IPS-20b (cell line): Measurements from ENCODE around the gene RNF146.
"Not testable (repeated sequence)": the region's sequence is repeated elsewhere in the genome, so short reads cannot be mapped to it uniquely, and the experiment has no call there.

Source experiments
- H3K27ac ChIP-seq: one replicate; pipeline ENCODE4 v1.5.1; 2013; ENCODE audit warnings: low read length
- H3K27me3 ChIP-seq: 2 replicates; pipeline ENCODE4 v1.6.1; 2013; ENCODE audit warnings: mild to moderate bottlenecking, low read length, inconsistent platforms; ENCODE audit not compliant: insufficient read depth
- H3K36me3 ChIP-seq: 2 replicates; pipeline ENCODE4 v1.6.1; 2013; ENCODE audit warnings: low read depth, mild to moderate bottlenecking, inconsistent platforms, low read length, moderate library complexity; ENCODE audit not compliant: insufficient read depth
- H3K4me1 ChIP-seq: 2 replicates; pipeline ENCODE4 v1.6.1; 2013; ENCODE audit warnings: mild to moderate bottlenecking, control low read depth, inconsistent platforms, low read length, moderate library complexity; ENCODE audit not compliant: insufficient read depth
- H3K4me3 ChIP-seq: 2 replicates; pipeline ENCODE4 v1.5.1; 2013; ENCODE audit warnings: mild to moderate bottlenecking, low read length, inconsistent platforms
- H3K9ac ChIP-seq: 2 replicates; pipeline ENCODE4 v1.6.1; 2013; ENCODE audit warnings: low read depth, mild to moderate bottlenecking, inconsistent platforms, low read length, moderate library complexity
- H3K9me3 ChIP-seq: 2 replicates; pipeline ENCODE4 v1.6.1; 2013; ENCODE audit warnings: mild to moderate bottlenecking, low read depth, low read length, inconsistent platforms; ENCODE audit not compliant: insufficient read depth

Gene RNF146

GRCh38 chr6:127266178-127266891, at the start of gene RNF146:
Gene RNF146 (plus strand): TSS chr6:127266864. CDS start chr6:127280339, 13,475 bp downstream.
- Histone ChIP-seq H3K9ac (peak within 1 kb of the TSS; percentile 99), H3K27ac (peak within 1 kb of the TSS; percentile 95), H3K36me3 (no peaks in the 10 kb centered on the region), H3K4me3 (peak within 1 kb of the TSS; percentile 100), H3K4me1 (peaks cover 15% of the 10 kb centered on the region; the same call in 1 of the 2 replicates), H3K27me3 (no peaks in the 10 kb centered on the region), H3K9me3 (no peaks in the 10 kb centered on the region)

GRCh38 chr6:127219869-127220268, 46.8 kb upstream of the RNF146 start:
- H3K27ac ChIP-seq = no peak overlapping the region
- H3K9me3 ChIP-seq = no peaks in the 10 kb centered on the region
- no peak overlapping the region for H3K4me3 ChIP-seq
- H3K4me1 ChIP-seq = no peaks in the 10 kb centered on the region
- H3K36me3 ChIP-seq = no peaks in the 10 kb centered on the region
- no peak overlapping the region for H3K9ac ChIP-seq
- no peaks in the 10 kb centered on the region for H3K27me3 ChIP-seq

GRCh38 chr6:127221201-127221600, 45.5 kb upstream of the RNF146 start:
- H3K36me3 ChIP-seq = no peaks in the 10 kb centered on the region
- H3K9ac ChIP-seq = no peak overlapping the region
- H3K4me3 ChIP-seq = no peak overlapping the region
- no peaks in the 10 kb centered on the region for H3K4me1 ChIP-seq
- H3K27ac ChIP-seq = no peak overlapping the region
- H3K27me3 ChIP-seq = no peaks in the 10 kb centered on the region
- H3K9me3 ChIP-seq = no peaks in the 10 kb centered on the region

- Histone ChIP-seq H3K9me3 (no peaks in the 10 kb centered on the region), H3K4me1 (no peaks in the 10 kb centered on the region), H3K27me3 (no peaks in the 10 kb centered on the region), H3K9ac (no peak overlapping the region), H3K36me3 (no peaks in the 10 kb centered on the region), H3K4me3 (no peak overlapping the region), H3K27ac (no peak overlapping the region)
These were observed 44.2 kb upstream of the RNF146 start for GRCh38 chr6:127222418-127222817.

- Histone ChIP-seq H3K36me3 (no peaks in the 10 kb centered on the region), H3K9me3 (no peaks in the 10 kb centered on the region), H3K27me3 (no peaks in the 10 kb centered on the region), H3K4me1 (no peaks in the 10 kb centered on the region), H3K9ac (no peak overlapping the region), H3K4me3 (no peak overlapping the region), H3K27ac (no peak overlapping the region)
These were observed 41.2 kb upstream of the RNF146 start for GRCh38 chr6:127225497-127225896.

- H3K9ac ChIP-seq, H3K27me3 ChIP-seq, H3K27ac ChIP-seq, H3K4me3 ChIP-seq, H3K9me3 ChIP-seq, H3K36me3 ChIP-seq, H3K4me1 ChIP-seq: not testable (repeated sequence)
These were observed 32.8 kb upstream of the RNF146 start for GRCh38 chr6:127233819-127234218.

GRCh38 chr6:127243501-127243900, 23.2 kb upstream of the RNF146 start:
- no peaks in the 10 kb centered on the region for H3K9me3 ChIP-seq
- H3K4me1 ChIP-seq = no peaks in the 10 kb centered on the region
- H3K9ac ChIP-seq = no peak overlapping the region
- no peak overlapping the region for H3K27ac ChIP-seq
- no peaks in the 10 kb centered on the region for H3K36me3 ChIP-seq
- H3K4me3 ChIP-seq = no peak overlapping the region
- H3K27me3 ChIP-seq = no peaks in the 10 kb centered on the region

- Histone ChIP-seq H3K27ac (no peak overlapping the region), H3K36me3 (no peaks in the 10 kb centered on the region), H3K27me3 (no peaks in the 10 kb centered on the region), H3K4me1 (no peaks in the 10 kb centered on the region), H3K4me3 (no peak overlapping the region), H3K9ac (no peak overlapping the region), H3K9me3 (no peaks in the 10 kb centered on the region)
These were observed 19.3 kb upstream of the RNF146 start for GRCh38 chr6:127247114-127248096.

GRCh38 chr6:127249621-127250020, 17.0 kb upstream of the RNF146 start:
- Histone ChIP-seq H3K27me3 (no peaks in the 10 kb centered on the region), H3K27ac (no peak overlapping the region), H3K9ac (no peak overlapping the region), H3K9me3 (no peaks in the 10 kb centered on the region), H3K4me3 (no peak overlapping the region), H3K4me1 (no peaks in the 10 kb centered on the region), H3K36me3 (no peaks in the 10 kb centered on the region)

- no peak overlapping the region for H3K4me3 ChIP-seq
These were observed 11.4 kb upstream of the RNF146 start for GRCh38 chr6:127255286-127255685.

GRCh38 chr6:127262896-127263295, 3.8 kb upstream of the RNF146 start:
- Histone ChIP-seq H3K4me3 (no peak overlapping the region), H3K27me3 (no peaks in the 10 kb centered on the region), H3K4me1 (0 out of 2 replicates have a peak, but pooled peaks cover 5% of the 10 kb centered on the region), H3K9me3 (no peaks in the 10 kb centered on the region), H3K27ac (no peak overlapping the region), H3K36me3 (no peaks in the 10 kb centered on the region), H3K9ac (no peak overlapping the region)

More at GRCh38 chr6:127255286-127255685, 11.4 kb upstream of the RNF146 start:
- Histone ChIP-seq H3K36me3 (no peaks in the 10 kb centered on the region), H3K9ac (no peak overlapping the region), H3K4me1 (no peaks in the 10 kb centered on the region), H3K27me3 (no peaks in the 10 kb centered on the region), H3K9me3 (peaks cover 3% of the 10 kb centered on the region; the same call in 1 of the 2 replicates), H3K27ac (no peak overlapping the region)
